AG09309 (cell line): ENCODE results near the gene DMGDH.

Experiments used
- DNase-seq: peaks from one replicate; pipeline ENCODE4 v3.0.0-alpha.2; 2010; ENCODE audit warnings: low read depth
- H3K4me3 ChIP-seq: 2 replicates; pipeline ENCODE4 v1.5.1; 2011; ENCODE audit warnings: mild to moderate bottlenecking, low read depth, low read length, moderate library complexity; ENCODE audit not compliant: control insufficient read depth
- TF ChIP-seq, protein P1 (sequence below): IDR thresholded peaks from 2 replicates; pipeline ENCODE4 v1.5.1; 2011; ENCODE audit warnings: mild to moderate bottlenecking, low read depth, low read length, inconsistent platforms; ENCODE audit not compliant: insufficient read depth, control insufficient read depth; ENCODE audit errors: missing control alignments

DMGDH gene

DNA sequence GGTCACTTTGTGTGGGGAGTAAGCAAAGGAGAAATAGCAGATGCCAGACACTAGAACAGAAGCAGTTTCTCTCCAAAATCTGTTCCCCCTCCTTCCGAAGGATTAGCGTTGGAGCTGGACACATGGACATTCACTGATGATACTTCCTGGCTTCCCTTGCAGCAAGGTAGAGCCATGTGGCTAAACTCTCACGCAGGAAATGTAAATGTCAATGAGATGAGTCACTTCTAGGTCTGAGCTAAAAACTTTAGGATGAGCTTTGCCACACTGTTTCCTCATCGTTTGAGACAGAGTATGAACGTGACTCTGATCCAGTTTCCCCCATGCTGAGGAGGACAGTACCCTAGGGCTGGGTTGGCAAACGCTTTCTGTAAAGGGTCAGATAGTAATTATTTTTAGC, 5.2 kb upstream of the DMGDH start:
- DNase-seq: peak; percentile 18
- H3K4me3 ChIP-seq: no peak overlapping the region
- TF ChIP-seq, protein P1, sequence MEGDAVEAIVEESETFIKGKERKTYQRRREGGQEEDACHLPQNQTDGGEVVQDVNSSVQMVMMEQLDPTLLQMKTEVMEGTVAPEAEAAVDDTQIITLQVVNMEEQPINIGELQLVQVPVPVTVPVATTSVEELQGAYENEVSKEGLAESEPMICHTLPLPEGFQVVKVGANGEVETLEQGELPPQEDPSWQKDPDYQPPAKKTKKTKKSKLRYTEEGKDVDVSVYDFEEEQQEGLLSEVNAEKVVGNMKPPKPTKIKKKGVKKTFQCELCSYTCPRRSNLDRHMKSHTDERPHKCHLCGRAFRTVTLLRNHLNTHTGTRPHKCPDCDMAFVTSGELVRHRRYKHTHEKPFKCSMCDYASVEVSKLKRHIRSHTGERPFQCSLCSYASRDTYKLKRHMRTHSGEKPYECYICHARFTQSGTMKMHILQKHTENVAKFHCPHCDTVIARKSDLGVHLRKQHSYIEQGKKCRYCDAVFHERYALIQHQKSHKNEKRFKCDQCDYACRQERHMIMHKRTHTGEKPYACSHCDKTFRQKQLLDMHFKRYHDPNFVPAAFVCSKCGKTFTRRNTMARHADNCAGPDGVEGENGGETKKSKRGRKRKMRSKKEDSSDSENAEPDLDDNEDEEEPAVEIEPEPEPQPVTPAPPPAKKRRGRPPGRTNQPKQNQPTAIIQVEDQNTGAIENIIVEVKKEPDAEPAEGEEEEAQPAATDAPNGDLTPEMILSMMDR: no peak

DNA sequence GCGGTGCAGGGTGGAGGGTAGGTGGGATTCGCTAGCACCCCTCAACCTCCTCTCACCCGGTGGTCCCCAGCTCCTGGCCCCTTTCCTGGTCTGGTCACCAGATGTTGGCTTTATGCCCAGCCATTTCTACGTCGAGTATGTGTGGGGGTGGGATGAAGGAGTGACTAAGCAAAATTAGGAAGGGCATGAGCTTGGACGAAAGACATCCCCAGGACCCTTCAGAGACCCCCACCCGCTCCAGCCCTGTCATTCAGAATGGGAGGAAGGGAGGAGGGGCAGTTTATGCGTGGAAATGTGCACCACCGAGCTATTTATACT, 835 bp upstream of the DMGDH start:
- TF ChIP-seq, protein P1: no peak
- DNase-seq: no peak
- peak overlapping the region; percentile 46 for H3K4me3 ChIP-seq

DNA sequence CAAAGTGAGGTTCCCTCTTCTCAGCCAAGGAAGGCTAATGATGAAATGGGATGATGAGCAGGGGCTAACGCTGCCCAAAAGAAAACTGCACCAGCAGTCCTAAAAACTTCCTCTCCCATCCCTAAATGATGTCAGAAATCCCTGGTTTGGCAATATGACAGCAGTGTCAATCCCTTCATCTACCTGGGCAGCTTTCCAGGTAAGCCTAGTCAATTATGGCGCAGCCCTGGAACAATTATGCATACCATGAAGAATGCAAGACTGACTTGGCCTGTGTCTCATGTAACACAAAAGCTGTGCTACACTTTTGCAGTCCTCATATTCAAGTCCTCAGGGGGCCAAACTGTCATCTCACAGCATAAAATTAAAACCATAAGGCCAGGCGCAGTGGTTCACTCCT, 7.0 kb downstream of the DMGDH start:
- DNase-seq: no peak
- H3K4me3 ChIP-seq: no peak overlapping the region

DNA sequence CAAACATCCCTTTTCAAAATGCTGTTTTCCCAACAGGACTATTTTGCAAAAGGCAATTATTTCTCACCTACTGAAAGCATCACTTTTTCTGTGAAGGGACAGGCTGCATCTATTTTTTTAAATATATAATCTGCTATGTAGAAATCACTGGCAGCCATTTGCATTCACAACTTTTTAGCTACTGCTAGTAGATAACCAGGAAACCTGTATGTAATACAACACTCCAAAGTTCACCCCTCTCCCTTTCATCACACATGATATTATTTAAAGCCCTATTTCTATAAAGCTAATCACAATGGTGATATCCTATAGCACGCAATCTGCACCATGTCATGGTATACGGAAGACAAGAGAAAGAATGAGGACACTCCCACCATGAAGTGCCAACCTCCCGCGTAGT, 9.8 kb downstream of the DMGDH start:
- H3K4me3 ChIP-seq: no peak overlapping the region
- TF ChIP-seq, protein P1: no peak
- DNase-seq: no peak

More for the DNA sequence above, 7.0 kb downstream of the DMGDH start:
- TF ChIP-seq, protein P1: no peak

DNA sequence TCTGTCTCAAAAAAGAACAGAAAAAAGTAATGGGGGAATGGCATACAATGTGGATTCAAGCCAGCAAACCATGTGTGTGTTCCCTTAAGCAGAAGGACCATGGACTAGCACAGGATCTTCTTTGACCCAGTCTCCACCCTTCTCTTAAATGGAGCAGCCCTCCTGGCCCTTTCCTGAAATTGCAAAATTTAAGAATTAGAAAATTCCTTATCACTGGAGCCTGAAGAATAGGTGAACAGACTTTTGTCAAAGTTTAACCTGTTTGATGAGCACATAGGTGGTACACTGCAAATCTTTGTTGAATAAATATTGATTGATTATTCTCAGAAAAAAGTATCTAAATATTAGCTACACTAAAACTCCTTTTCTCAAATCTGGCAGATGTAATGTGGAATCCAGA, 12.6 kb downstream of the DMGDH start:
- H3K4me3 ChIP-seq: no peak overlapping the region
- TF ChIP-seq, protein P1: no peak
- DNase-seq: no peak

DNA sequence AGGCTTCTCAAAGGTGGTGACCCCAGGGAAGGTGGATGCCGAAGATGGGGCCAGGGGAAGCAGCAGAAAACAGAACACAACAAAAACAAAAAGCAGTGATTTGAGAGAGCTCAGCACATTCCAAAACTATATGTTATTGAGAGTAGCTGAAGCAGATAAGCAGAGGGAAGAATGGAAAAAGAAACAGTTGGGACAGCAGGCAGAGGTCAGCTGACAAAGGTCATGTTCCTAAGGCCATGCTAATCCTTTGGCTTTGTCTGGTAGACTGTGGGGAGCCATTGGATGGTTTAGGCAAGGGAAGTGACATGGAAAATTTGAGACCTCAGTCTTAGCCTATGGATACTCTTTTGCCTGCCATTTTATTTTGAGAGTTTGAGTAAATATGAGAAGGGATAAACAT, 14.5 kb downstream of the DMGDH start:
- H3K4me3 ChIP-seq: no peak overlapping the region
- no peak for DNase-seq
- TF ChIP-seq, protein P1: no peak

DNA sequence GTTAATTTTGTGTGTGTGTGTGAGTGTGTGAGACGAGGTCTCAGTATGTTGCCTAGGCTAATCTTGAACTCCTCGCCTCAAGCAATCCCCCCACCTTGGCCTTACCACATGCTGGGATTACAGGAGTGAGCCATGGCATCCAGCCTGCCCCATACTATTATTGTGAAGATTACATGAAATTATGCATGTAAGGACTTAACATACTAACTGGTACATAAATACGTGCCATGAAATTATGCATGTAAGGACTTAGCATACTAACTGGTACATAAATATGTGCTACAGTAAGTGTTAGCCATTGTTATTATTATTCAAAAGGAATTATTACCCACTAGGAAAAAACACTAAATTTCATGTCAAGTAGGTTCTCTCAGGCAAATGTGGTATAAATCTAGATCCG, 16.2 kb downstream of the DMGDH start:
- no peak overlapping the region for H3K4me3 ChIP-seq
- DNase-seq: no peak
- TF ChIP-seq, protein P1: no peak
